Measurements from ENCODE around the gene TMEM132C.

DNA sequence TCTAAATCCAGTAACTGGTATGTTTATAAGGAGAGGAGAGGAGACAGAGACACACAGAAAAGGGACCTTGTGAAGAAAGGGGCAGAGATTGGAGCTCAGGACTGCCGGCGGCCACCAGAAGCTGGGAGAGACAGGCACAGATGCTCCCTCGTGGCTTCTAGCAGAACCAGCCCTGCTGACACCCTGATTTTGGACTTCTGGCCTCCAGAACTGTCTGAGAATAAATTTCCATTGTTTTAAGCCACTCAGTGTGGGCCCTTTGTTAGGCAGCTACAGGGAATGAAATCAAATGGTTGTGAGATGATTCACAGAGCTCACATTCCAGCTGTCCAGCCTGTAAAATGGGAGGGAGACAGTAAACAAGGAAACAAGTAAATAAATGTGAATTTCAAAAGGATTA is 47.6 kb downstream of the TMEM132C start:
- TF ChIP-seq, protein P1, sequence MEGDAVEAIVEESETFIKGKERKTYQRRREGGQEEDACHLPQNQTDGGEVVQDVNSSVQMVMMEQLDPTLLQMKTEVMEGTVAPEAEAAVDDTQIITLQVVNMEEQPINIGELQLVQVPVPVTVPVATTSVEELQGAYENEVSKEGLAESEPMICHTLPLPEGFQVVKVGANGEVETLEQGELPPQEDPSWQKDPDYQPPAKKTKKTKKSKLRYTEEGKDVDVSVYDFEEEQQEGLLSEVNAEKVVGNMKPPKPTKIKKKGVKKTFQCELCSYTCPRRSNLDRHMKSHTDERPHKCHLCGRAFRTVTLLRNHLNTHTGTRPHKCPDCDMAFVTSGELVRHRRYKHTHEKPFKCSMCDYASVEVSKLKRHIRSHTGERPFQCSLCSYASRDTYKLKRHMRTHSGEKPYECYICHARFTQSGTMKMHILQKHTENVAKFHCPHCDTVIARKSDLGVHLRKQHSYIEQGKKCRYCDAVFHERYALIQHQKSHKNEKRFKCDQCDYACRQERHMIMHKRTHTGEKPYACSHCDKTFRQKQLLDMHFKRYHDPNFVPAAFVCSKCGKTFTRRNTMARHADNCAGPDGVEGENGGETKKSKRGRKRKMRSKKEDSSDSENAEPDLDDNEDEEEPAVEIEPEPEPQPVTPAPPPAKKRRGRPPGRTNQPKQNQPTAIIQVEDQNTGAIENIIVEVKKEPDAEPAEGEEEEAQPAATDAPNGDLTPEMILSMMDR (IDR thresholded peaks at IDR 0.05): no peak
- no peak for TF ChIP-seq POLR2A (IDR thresholded peaks at IDR 0.05)
